CD14-positive monocyte (primary cell): ENCODE data around the gene ZNF282. TPM values are rescaled to one million over a fixed set of nuclear protein-coding genes. Genes with fewer than 3 reads are reported as not detected.

Source experiments
- DNase-seq, 3 donors: peaks; one replicate each; pipeline ENCODE4 v3.0.0-alpha.2; 2011 to 2022
- H2AFZ ChIP-seq: 2 replicates; pipeline ENCODE4 v1.6.0; 2012; ENCODE audit warnings: mild to moderate bottlenecking, low read depth, low read length, inconsistent platforms; ENCODE audit not compliant: insufficient read depth, poor library complexity, severe bottlenecking
- H3K27ac ChIP-seq, 2 donors: 1 replicate in 1 of 2; 2 replicates in 1 of 2; pipeline ENCODE4 v1.5.1; 2012 to 2013; ENCODE audit warnings: low read length in 2 of 2, control low read depth in 1 of 2, inconsistent platforms in 1 of 2, low read depth in 1 of 2, mild to moderate bottlenecking in 1 of 2
- H3K27me3 ChIP-seq, 2 donors: one replicate each; pipeline versions ENCODE4 v1.6.0 to v1.6.1; 2011 to 2013; ENCODE audit warnings: low read length in 2 of 2; ENCODE audit not compliant: control insufficient read depth in 2 of 2, insufficient read depth in 2 of 2
- H3K36me3 ChIP-seq, 2 donors: replicated peaks in 1 of 2; 1 replicate in 1 of 2; 2 replicates in 1 of 2; pipeline versions ENCODE4 v1.5.1 to v1.6.1; 2012 to 2013; ENCODE audit warnings: low read length in 2 of 2, control low read depth in 1 of 2, inconsistent platforms in 1 of 2, mild to moderate bottlenecking in 1 of 2; ENCODE audit not compliant: insufficient read depth in 2 of 2, control insufficient read depth in 1 of 2
- H3K4me1 ChIP-seq, 2 donors: 1 replicate in 1 of 2; 2 replicates in 1 of 2; pipeline versions ENCODE4 v1.5.1 to v1.6.1; 2012 to 2013; ENCODE audit warnings: low read length in 2 of 2, control low read depth in 1 of 2, inconsistent platforms in 1 of 2, mild to moderate bottlenecking in 1 of 2, moderate library complexity in 1 of 2; ENCODE audit not compliant: insufficient read depth in 2 of 2, control insufficient read depth in 1 of 2
- H3K4me2 ChIP-seq: replicated peaks from 2 replicates; pipeline ENCODE3; 2012; ENCODE audit warnings: low read length, moderate library complexity, mild to moderate bottlenecking; ENCODE audit not compliant: poor library complexity, severe bottlenecking; ENCODE audit errors: extremely low read depth
- H3K4me3 ChIP-seq, 3 experiments: fragments of 200-600 bp in 1 of 3; sonication (generic) in 1 of 3; replicated peaks in 1 of 3; 1 replicate in 2 of 3; 2 replicates in 1 of 3; pipeline ENCODE4 v1.5.1; 2011 to 2013; ENCODE audit warnings: low read length in 3 of 3, mild to moderate bottlenecking in 3 of 3, control low read depth in 2 of 3, low read depth in 2 of 3, inconsistent platforms in 1 of 3, moderate library complexity in 1 of 3
- H3K79me2 ChIP-seq: 2 replicates; pipeline ENCODE4 v1.6.0; 2012; ENCODE audit warnings: mild to moderate bottlenecking, control low read depth, inconsistent platforms, low read length, moderate library complexity; ENCODE audit not compliant: insufficient read depth
- H3K9ac ChIP-seq: 2 replicates; pipeline ENCODE4 v1.6.0; 2017; ENCODE audit warnings: low read length, mild to moderate bottlenecking; ENCODE audit not compliant: insufficient read depth, poor library complexity, severe bottlenecking
- H3K9me3 ChIP-seq, 2 donors: replicated peaks in 1 of 2; 1 replicate in 1 of 2; 2 replicates in 1 of 2; pipeline versions ENCODE4 v1.5.1 to v1.6.1; 2012 to 2013; ENCODE audit warnings: low read length in 2 of 2, control low read depth in 1 of 2; ENCODE audit not compliant: control insufficient read depth in 1 of 2, insufficient read depth in 1 of 2
- H4K20me1 ChIP-seq: 2 replicates; pipeline ENCODE4 v1.6.0; 2012; ENCODE audit warnings: mild to moderate bottlenecking, low read length, control low read depth, moderate library complexity; ENCODE audit not compliant: insufficient read depth
- H3K27ac Mint-ChIP-seq, 7 donors: one replicate each; pipeline ENCODE4 v1.8.0; 2020; ENCODE audit warnings: mild to moderate bottlenecking in 7 of 7, mixed read lengths in 7 of 7, moderate library complexity in 6 of 7, inconsistent platforms in 2 of 7
- H3K27me3 Mint-ChIP-seq, 3 donors: one replicate each; pipeline ENCODE4 v1.8.0; 2021 to 2022; ENCODE audit warnings: low read depth in 3 of 3, mild to moderate bottlenecking in 3 of 3, mixed read lengths in 3 of 3, moderate library complexity in 3 of 3, inconsistent platforms in 1 of 3
- H3K36me3 Mint-ChIP-seq, 2 donors: one replicate each; pipeline ENCODE4 v1.8.0; 2020; ENCODE audit warnings: mixed read lengths in 2 of 2, inconsistent platforms in 1 of 2, mild to moderate bottlenecking in 1 of 2
- H3K4me1 Mint-ChIP-seq: one replicate; pipeline ENCODE4 v1.8.0; 2020; ENCODE audit warnings: mild to moderate bottlenecking, mixed read lengths
- H3K4me3 Mint-ChIP-seq, 2 donors: one replicate each; pipeline ENCODE4 v1.8.0; 2020; ENCODE audit warnings: mild to moderate bottlenecking in 2 of 2, mixed read lengths in 2 of 2, moderate library complexity in 1 of 2
- H3K9me3 Mint-ChIP-seq, 7 donors: one replicate each; pipeline ENCODE4 v1.8.0; 2020 to 2022; ENCODE audit warnings: mixed read lengths in 7 of 7, mild to moderate bottlenecking in 6 of 7, moderate library complexity in 6 of 7, inconsistent platforms in 2 of 7
- WGBS: methylation state at CpG from one replicate; pipeline ENCODE4 v1.1.5; 2013; ENCODE audit warnings: missing lambda C conversion rate; ENCODE audit not compliant: insufficient coverage; 5-methylcytosine and 5-hydroxymethylcytosine counted together
- intact Hi-C, 2 donors: fragments of 100-400 bp; cut with micrococcal nuclease; formaldehyde crosslinking; loops; one replicate each; pipeline versions ENCODE4 v1.15.0 to v1.15.1; 2023
- polyA plus RNA-seq, 3 donors: library from polyadenylated mRNA; depleted of rRNA in 1 of 3; unstranded in 2 of 3; stranded (reverse) in 1 of 3; fragments of 300-500 nt in 2 of 3; fragments of >200 nt in 1 of 3; fragmentation: Illumina TruSeq in 2 of 3; gene quantifications; 1 replicate in 2 of 3; 2 replicates in 1 of 3; pipeline ENCODE4 v1.2.3, GENCODE V29; 2012 to 2021
- TF ChIP-seq, protein P1 (sequence below): fragments of 200-600 bp; IDR thresholded peaks from one replicate; pipeline ENCODE4 v1.8.0; 2022; ENCODE audit warnings: antibody characterized with exemption, mild to moderate bottlenecking

ZNF282 gene
- polyA plus RNA-seq, 3 donors: 0.51 to 6.2 (median 0.86) TPM

DNA sequence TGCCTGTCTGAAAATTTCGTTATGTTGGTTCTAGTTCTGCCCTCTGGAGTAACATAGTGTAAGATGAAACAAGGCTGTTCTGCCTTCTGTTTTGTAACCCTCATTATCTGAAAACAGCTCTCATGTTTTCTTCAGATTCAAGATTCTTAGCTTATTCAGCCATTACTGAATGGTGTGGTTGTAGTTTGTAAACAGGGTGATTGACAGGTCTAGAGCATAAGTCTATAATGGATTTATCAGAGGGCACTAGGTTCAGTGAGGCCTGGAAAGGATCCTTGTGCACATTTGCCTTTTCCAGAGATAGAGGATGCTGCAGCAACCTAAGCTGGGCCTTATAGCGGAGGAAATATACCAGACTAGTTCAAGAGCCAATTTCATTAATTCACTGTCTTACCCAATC lies 42.0 kb upstream of the ZNF282 start:
- H3K4me1 ChIP-seq: peaks cover 6% of the 10 kb centered on the region in 2 donors
- Mint-ChIP-seq H3K9me3 (peaks cover 0 to 3% (median 0%) of the 10 kb centered on the region in 7 donors), H3K27me3 (no peaks in the 10 kb centered on the region), H3K4me3 (no peak overlapping the region), H3K36me3 (peaks cover 38 to 61% of the 10 kb centered on the region in 2 donors), H3K4me1 (peaks cover 9% of the 10 kb centered on the region), H3K27ac (no peak overlapping the region)
- no peak overlapping the region for H2AFZ ChIP-seq
- no peak overlapping the region for H3K27ac ChIP-seq
- TF ChIP-seq, protein P1, sequence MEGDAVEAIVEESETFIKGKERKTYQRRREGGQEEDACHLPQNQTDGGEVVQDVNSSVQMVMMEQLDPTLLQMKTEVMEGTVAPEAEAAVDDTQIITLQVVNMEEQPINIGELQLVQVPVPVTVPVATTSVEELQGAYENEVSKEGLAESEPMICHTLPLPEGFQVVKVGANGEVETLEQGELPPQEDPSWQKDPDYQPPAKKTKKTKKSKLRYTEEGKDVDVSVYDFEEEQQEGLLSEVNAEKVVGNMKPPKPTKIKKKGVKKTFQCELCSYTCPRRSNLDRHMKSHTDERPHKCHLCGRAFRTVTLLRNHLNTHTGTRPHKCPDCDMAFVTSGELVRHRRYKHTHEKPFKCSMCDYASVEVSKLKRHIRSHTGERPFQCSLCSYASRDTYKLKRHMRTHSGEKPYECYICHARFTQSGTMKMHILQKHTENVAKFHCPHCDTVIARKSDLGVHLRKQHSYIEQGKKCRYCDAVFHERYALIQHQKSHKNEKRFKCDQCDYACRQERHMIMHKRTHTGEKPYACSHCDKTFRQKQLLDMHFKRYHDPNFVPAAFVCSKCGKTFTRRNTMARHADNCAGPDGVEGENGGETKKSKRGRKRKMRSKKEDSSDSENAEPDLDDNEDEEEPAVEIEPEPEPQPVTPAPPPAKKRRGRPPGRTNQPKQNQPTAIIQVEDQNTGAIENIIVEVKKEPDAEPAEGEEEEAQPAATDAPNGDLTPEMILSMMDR: no peak
- 100% methylated on average over 1 of the region's 2 CpGs for WGBS
- H3K79me2 ChIP-seq: peaks cover 66% of the 10 kb centered on the region
- H3K27me3 ChIP-seq: no peaks in the 10 kb centered on the region
- no peak overlapping the region for H3K4me2 ChIP-seq
- no peak overlapping the region for H3K4me3 ChIP-seq
- H3K9ac ChIP-seq: no peak overlapping the region
- intact Hi-C loops: no loop called here
- DNase-seq: no peak
- peaks cover 21 to 48% of the 10 kb centered on the region in 2 donors for H3K36me3 ChIP-seq
- H3K9me3 ChIP-seq: no peaks in the 10 kb centered on the region
- H4K20me1 ChIP-seq: peaks cover 32% of the 10 kb centered on the region

DNA sequence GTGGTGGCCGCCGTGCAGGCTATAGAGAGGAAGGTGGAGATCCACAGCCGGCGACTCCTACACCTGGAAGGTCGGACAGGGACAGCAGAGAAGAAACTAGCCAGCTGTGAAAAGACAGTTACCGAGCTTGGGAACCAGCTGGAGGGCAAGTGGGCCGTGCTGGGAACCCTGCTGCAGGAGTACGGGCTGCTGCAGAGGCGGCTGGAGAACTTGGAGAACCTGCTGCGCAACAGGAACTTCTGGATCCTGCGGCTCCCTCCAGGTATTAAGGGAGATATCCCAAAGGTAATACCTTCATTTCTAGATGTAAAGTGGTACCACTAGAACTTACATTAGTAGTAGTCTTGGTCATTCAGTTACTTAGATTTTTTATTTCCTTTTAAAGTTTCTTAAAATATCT lies 41.3 kb upstream of the ZNF282 start:
- Mint-ChIP-seq H3K36me3 (peaks cover 38 to 63% of the 10 kb centered on the region in 2 donors), H3K4me3 (no peak overlapping the region), H3K4me1 (peaks cover 3% of the 10 kb centered on the region), H3K27ac (no peak overlapping the region), H3K27me3 (no peaks in the 10 kb centered on the region), H3K9me3 (peaks cover 0 to 3% (median 0%) of the 10 kb centered on the region in 7 donors)
- H3K4me2 ChIP-seq: no peak overlapping the region
- H4K20me1 ChIP-seq: peaks cover 28% of the 10 kb centered on the region
- peaks cover 58% of the 10 kb centered on the region for H3K79me2 ChIP-seq
- TF ChIP-seq, protein P1: no peak
- no peak overlapping the region for H2AFZ ChIP-seq
- no peak for DNase-seq
- no peak overlapping the region for H3K4me3 ChIP-seq
- intact Hi-C loops: no loop called here
- no peak overlapping the region for H3K9ac ChIP-seq
- H3K27me3 ChIP-seq: no peaks in the 10 kb centered on the region
- peaks cover 21 to 49% of the 10 kb centered on the region in 2 donors for H3K36me3 ChIP-seq
- H3K27ac ChIP-seq: no peak overlapping the region
- no peaks in the 10 kb centered on the region for H3K9me3 ChIP-seq
- H3K4me1 ChIP-seq: no peaks in the 10 kb centered on the region
- 100% methylated on average over 8 of the region's 11 CpGs for WGBS
